Upper lobe of left lung (tissue), 4 donors: ENCODE results near the gene TMEM95.

Experiments
- EP300 ChIP-seq, 4 donors: sonication (generic); formaldehyde crosslinking; IDR thresholded peaks; one replicate each; pipeline ENCODE4 v1.5.1; 2017; ENCODE audit warnings: antibody characterized with exemption in 4 of 4, control low read depth in 2 of 4
- POLR2A ChIP-seq, 4 donors: fragments of 450-650 bp; IDR thresholded peaks; one replicate each; pipeline ENCODE4 v1.5.1; 2016 to 2017; ENCODE audit warnings: antibody characterized with exemption in 4 of 4, mild to moderate bottlenecking in 2 of 4
- POLR2AphosphoS5 ChIP-seq, 2 donors: sonication (generic); formaldehyde crosslinking; IDR thresholded peaks; one replicate each; pipeline ENCODE4 v1.5.1; 2017; ENCODE audit warnings: antibody characterized with exemption in 2 of 2
- TF ChIP-seq, protein P1 (sequence below), 6 experiments: fragments of 450-650 bp in 4 of 6; fragments of 200-600 bp in 2 of 6; sonication (generic) in 2 of 6; IDR thresholded peaks; one replicate each; pipeline ENCODE4 v1.5.1; 2016 to 2019; ENCODE audit warnings: antibody characterized with exemption in 6 of 6

DNA sequence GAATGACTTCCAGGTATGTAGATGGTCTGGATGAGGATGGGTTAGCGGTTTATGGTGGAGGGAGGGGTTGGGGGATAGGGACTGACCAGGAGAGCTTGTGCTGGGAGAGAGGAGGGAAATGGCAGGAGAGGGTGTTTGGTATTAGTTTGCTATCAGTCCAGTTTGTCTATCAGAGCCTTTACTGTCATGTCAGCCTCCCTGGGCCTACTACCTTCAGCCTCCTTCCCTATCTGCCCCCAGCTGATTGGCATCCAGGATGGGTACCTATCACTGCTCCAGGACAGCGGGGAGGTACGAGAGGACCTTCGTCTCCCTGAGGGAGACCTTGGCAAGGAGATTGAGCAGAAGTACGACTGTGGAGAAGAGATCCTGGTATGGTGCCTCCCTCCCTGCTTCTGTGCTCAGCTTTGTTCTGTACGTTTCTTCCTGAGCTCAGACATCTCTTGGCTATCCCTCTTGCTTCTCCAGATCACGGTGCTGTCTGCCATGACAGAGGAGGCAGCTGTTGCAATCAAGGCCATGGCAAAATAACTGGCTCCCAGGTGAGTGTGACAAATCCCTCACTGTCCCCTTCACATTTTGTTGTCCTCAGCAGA, 43.7 kb upstream of the TMEM95 start:
- TF ChIP-seq, protein P1, sequence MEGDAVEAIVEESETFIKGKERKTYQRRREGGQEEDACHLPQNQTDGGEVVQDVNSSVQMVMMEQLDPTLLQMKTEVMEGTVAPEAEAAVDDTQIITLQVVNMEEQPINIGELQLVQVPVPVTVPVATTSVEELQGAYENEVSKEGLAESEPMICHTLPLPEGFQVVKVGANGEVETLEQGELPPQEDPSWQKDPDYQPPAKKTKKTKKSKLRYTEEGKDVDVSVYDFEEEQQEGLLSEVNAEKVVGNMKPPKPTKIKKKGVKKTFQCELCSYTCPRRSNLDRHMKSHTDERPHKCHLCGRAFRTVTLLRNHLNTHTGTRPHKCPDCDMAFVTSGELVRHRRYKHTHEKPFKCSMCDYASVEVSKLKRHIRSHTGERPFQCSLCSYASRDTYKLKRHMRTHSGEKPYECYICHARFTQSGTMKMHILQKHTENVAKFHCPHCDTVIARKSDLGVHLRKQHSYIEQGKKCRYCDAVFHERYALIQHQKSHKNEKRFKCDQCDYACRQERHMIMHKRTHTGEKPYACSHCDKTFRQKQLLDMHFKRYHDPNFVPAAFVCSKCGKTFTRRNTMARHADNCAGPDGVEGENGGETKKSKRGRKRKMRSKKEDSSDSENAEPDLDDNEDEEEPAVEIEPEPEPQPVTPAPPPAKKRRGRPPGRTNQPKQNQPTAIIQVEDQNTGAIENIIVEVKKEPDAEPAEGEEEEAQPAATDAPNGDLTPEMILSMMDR (IDR thresholded peaks at IDR 0.05), result no peak
- TF ChIP-seq POLR2A (IDR thresholded peaks at IDR 0.05), result no peak
- no peak for TF ChIP-seq POLR2AphosphoS5 (IDR thresholded peaks at IDR 0.05)
- no peak for TF ChIP-seq EP300 (IDR thresholded peaks at IDR 0.05)
